Sigmoid colon (tissue), 7 donors: ENCODE results near the gene TOP2A. TPM values are rescaled to one million over a fixed set of nuclear protein-coding genes. Genes with fewer than 3 reads are reported as not detected.
A peak's percentile ranks its signal among the peaks of the same experiment; 100 is the strongest.

Source experiments
- DNase-seq: peaks from one replicate; pipeline ENCODE4 v3.0.0-alpha.2; 2019
- H3K27ac ChIP-seq, 4 donors: fragments of 200-600 bp; sonication (generic); one replicate each; pipeline ENCODE4 v1.5.1; 2016 to 2019; ENCODE audit warnings: mild to moderate bottlenecking in 1 of 4
- H3K27me3 ChIP-seq, 3 donors: fragments of 200-600 bp; sonication (generic); one replicate each; pipeline ENCODE4 v1.5.1; 2019; ENCODE audit warnings: mild to moderate bottlenecking in 1 of 3
- H3K36me3 ChIP-seq, 4 donors: fragments of 200-600 bp; sonication (generic); one replicate each; pipeline ENCODE4 v1.5.1; 2016 to 2019
- H3K4me1 ChIP-seq, 4 donors: fragments of 200-600 bp; sonication (generic); one replicate each; pipeline ENCODE4 v1.5.1; 2017 to 2019
- H3K4me3 ChIP-seq, 4 donors: fragments of 200-600 bp; sonication (generic); one replicate each; pipeline ENCODE4 v1.5.1; 2017 to 2019; ENCODE audit warnings: mild to moderate bottlenecking in 2 of 4, moderate library complexity in 1 of 4
- H3K9me3 ChIP-seq, 4 donors: fragments of 200-600 bp in 3 of 4; sonication (generic) in 3 of 4; one replicate each; pipeline versions ENCODE4 v1.5.1 to v1.6.1; 2013 to 2019
- CTCF ChIP-seq, 4 experiments: fragments of 450-650 bp in 3 of 4; fragments of 200-600 bp in 1 of 4; IDR thresholded peaks; one replicate each; pipeline ENCODE4 v1.5.1; 2016 to 2019; ENCODE audit warnings: antibody characterized with exemption in 4 of 4, mild to moderate bottlenecking in 3 of 4, moderate library complexity in 2 of 4
- EP300 ChIP-seq, 4 donors: sonication (generic); formaldehyde crosslinking; IDR thresholded peaks; one replicate each; pipeline ENCODE4 v1.6.1; 2017; ENCODE audit warnings: antibody characterized with exemption in 4 of 4
- POLR2A ChIP-seq, 2 donors: fragments of 450-650 bp; IDR thresholded peaks; one replicate each; pipeline ENCODE4 v1.6.1; 2016; ENCODE audit warnings: antibody characterized with exemption in 2 of 2, mild to moderate bottlenecking in 2 of 2, moderate library complexity in 2 of 2
- POLR2AphosphoS5 ChIP-seq, 4 donors: sonication (generic); formaldehyde crosslinking; IDR thresholded peaks; one replicate each; pipeline ENCODE4 v1.6.1; 2017; ENCODE audit warnings: antibody characterized with exemption in 4 of 4
- WGBS, 2 donors: extraction: QIAGEN DNeasy Blood & Tissue Kit; methylation state at CpG; one replicate each; pipeline ENCODE4 v1.1.7; 2013; 5-methylcytosine and 5-hydroxymethylcytosine counted together
- intact Hi-C: fragments of 100-400 bp; cut with DNase I; formaldehyde crosslinking; loops from one replicate; pipeline ENCODE4 v1.15.1; 2023
- polyA plus RNA-seq, 3 donors: library from polyadenylated mRNA; stranded (reverse); fragments of 200-250 nt; gene quantifications; one replicate each; pipeline ENCODE4 v1.2.3, GENCODE V29; 2013
- total RNA-seq, 4 donors: library from RNA; depleted of rRNA; stranded (reverse); fragments of >200 nt; gene quantifications; one replicate each; pipeline ENCODE4 v1.1.0, GENCODE V29; 2016
- donor health status: healthy with polysubstance abuse.
- donor health status: Bipolar disorder and iron deficiency.
- donor health status: healthy.

The TOP2A gene
- total and polyA plus RNA-seq, 7 donors: 0.33 to 28.7 (median 2.1) TPM

GRCh38 chr17:40443196-40443987, 25.7 kb upstream of the TOP2A start, which contains the start of gene IGFBP4:
Gene IGFBP4, plus strand, starts transcription at chr17:40443450. Its CDS starts 286 bp downstream, at chr17:40443736.
- intact Hi-C loops: loop anchor here (1.0 to 5.0 kb wide), 3 partner anchors 33 to 109 kb away; no protein-coding TSS in a partner anchor
- 1% methylated on average over 98 of the region's 98 CpGs for WGBS, 2 donors
- DNase-seq: peak; percentile 94
- no peaks in the 10 kb centered on the region for H3K27me3 ChIP-seq
- peak in 1 of 2 donors; percentile 67 for TF ChIP-seq POLR2A (IDR thresholded peaks at IDR 0.05)
- peak; percentile 66 to 93 (median 91) for TF ChIP-seq POLR2AphosphoS5 (IDR thresholded peaks at IDR 0.05)
- TF ChIP-seq EP300 (IDR thresholded peaks at IDR 0.05): no peak
- peak in 1 of 4 experiments; percentile 16 for TF ChIP-seq CTCF (IDR thresholded peaks at IDR 0.05)
- peak within 1 kb of the TSS; percentile 70 to 93 (median 84) for H3K4me3 ChIP-seq
- H3K36me3 ChIP-seq: no peaks in the 10 kb centered on the region
- peak within 1 kb of the TSS; percentile 93 to 99 (median 95) for H3K27ac ChIP-seq
- H3K4me1 ChIP-seq: peaks cover 0 to 50% (median 44%) of the 10 kb centered on the region in 4 donors
- H3K9me3 ChIP-seq: no peaks in the 10 kb centered on the region

- H3K27me3 ChIP-seq: no peaks in the 10 kb centered on the region
- WGBS, 2 donors: 19 to 41% methylated on average over 29 of the region's 29 CpGs
- H3K27ac ChIP-seq: peak overlapping the region; percentile 93 to 99 (median 95)
- H3K4me1 ChIP-seq: peaks cover 0 to 44% (median 38%) of the 10 kb centered on the region in 4 donors
- H3K36me3 ChIP-seq: no peaks in the 10 kb centered on the region
- no peaks in the 10 kb centered on the region for H3K9me3 ChIP-seq
- intact Hi-C loops: loop anchor here (1.0 to 5.0 kb wide), 3 partner anchors 34 to 110 kb away; no protein-coding TSS in a partner anchor
- peak; percentile 84 for DNase-seq
- peak in 2 of 4 experiments; percentile 28 to 41 for TF ChIP-seq CTCF (IDR thresholded peaks at IDR 0.05)
- TF ChIP-seq POLR2A (IDR thresholded peaks at IDR 0.05): no peak
- H3K4me3 ChIP-seq: peak overlapping the region; percentile 70 to 93 (median 84)
These were observed 24.9 kb upstream of the TOP2A start for GRCh38 chr17:40442392-40443195.

DNA sequence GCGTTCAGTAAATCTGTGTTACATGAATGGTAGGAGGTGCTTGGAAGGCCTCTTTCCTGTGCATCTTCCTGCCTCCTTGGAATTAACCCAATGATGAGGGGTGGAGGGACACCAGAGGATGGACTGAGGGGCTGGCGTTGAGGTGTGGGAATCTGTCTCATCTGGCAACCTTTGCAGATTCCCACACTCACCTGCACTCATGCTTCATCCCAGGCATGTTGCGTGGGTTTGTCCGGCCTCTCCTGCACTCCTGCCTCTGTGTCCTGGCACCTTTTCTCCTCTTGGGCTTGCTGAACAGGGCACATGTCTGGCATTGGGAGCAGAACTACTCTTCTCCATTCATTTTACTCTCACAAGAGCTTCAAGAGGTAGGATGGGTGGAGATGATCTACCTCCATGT, 22.5 kb upstream of the TOP2A start:
- intact Hi-C loops: loop anchor here (5.0 kb wide), 1 partner anchor 112 kb away; no protein-coding TSS in a partner anchor
- Histone ChIP-seq H3K27ac (no peak overlapping the region), H3K36me3 (no peaks in the 10 kb centered on the region), H3K4me3 (no peak overlapping the region), H3K27me3 (no peaks in the 10 kb centered on the region), H3K9me3 (no peaks in the 10 kb centered on the region), H3K4me1 (peaks cover 0 to 36% (median 30%) of the 10 kb centered on the region in 4 donors)
- 87 to 88% methylated on average over 4 of the region's 4 CpGs for WGBS, 2 donors
- TF ChIP-seq POLR2AphosphoS5 (IDR thresholded peaks at IDR 0.05) (no peak), EP300 (IDR thresholded peaks at IDR 0.05) (no peak), POLR2A (IDR thresholded peaks at IDR 0.05) (no peak), CTCF (IDR thresholded peaks at IDR 0.05) (no peak)
- DNase-seq: no peak

DNA sequence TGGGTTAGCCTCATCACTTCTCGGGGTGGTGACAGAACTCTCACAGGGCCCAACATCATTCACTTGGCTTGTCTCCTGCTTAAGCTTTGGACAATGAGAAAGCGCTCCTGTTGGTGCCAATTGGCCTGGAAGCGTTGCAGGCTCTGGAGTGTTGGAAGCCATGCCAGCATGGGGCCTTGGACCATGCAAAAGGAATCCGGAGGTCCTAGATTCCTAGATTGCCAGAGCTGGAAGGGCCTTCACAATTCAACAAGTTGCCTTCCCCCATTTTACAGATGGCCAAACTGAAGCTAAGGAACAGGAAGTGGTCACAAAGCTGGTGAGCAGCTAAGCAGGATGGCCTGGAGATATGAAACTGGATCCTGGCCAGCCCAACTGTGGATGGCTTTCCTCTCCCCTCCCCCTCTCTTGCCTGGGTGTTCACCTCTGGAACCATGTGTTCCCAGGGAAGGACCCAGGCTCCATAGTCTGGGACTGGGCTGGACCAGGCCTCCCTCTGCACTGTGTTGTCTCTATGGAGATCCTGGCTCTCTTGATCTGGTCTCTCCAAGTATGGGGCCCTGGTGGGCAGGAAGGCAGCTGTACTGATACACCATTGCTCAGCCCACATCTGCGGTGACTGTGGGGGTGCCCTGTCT, 19.5 kb upstream of the TOP2A start:
- intact Hi-C loops: no loop called here
- 91 to 96% methylated on average over 5 of the region's 5 CpGs for WGBS, 2 donors
- peaks cover 0 to 59% (median 52%) of the 10 kb centered on the region in 4 donors for H3K4me1 ChIP-seq
- no peaks in the 10 kb centered on the region for H3K9me3 ChIP-seq
- TF ChIP-seq EP300 (IDR thresholded peaks at IDR 0.05): no peak
- TF ChIP-seq POLR2A (IDR thresholded peaks at IDR 0.05): no peak
- no peak for TF ChIP-seq POLR2AphosphoS5 (IDR thresholded peaks at IDR 0.05)
- TF ChIP-seq CTCF (IDR thresholded peaks at IDR 0.05): no peak
- no peaks in the 10 kb centered on the region for H3K27me3 ChIP-seq
- DNase-seq: peak; percentile 63
- no peak overlapping the region for H3K4me3 ChIP-seq
- no peaks in the 10 kb centered on the region for H3K36me3 ChIP-seq
- H3K27ac ChIP-seq: peak overlapping the region in 3 of 4 donors; percentile 39 to 92 (median 83)
